GM19025 (cell line): ENCODE measurements around the gene CDK18.

Experiments
- ATAC-seq: cut with Tn5 transposase; IDR thresholded peaks from one replicate; pipeline ENCODE4 v1.9.1; 2021; ENCODE audit warnings: mild to moderate bottlenecking, low read depth, moderate library complexity; ENCODE audit not compliant: unreplicated experiment

CDK18 gene

DNA sequence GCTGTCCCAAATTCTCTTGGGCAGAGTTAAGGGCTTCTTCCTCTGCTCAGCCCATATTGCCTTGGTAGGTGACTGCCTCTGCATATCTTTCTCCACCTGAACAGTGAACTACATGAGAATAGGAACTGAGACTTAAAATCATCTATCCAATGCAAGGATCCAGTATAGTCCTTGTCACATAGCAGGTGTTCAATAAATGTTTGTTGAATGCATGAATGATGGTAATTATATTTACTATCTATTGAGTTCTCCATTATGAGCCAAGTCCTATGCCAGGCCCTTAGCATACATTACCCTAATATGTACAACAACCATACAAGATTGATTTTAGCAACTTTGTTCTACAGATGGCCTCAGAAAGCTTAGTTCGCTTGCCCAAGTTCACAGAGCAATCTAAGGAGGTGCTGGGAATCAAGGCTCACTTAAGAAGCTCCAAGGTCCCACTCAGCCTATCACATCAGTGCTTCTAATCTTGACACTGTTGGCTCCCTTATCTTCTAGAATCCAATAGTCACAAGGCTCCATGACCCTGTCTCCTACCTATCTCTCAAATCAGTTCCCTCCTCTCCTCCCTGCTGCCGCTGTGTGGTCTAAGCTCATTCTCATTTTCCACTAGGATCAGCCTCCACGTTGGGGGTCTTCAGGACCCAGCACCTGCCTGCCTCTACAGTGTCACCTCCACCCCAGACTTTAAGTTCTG, 2.2 kb upstream of the CDK18 start:
- no peak for ATAC-seq

GRCh38 chr1:205502992-205503391, 1.5 kb upstream of the CDK18 start:
- ATAC-seq = no peak

GRCh38 chr1:205505076-205505729, 734 bp downstream of the CDK18 start:
- no peak for ATAC-seq

- ATAC-seq = no peak
These were observed 1.3 kb downstream of the CDK18 start for GRCh38 chr1:205505791-205506190.

DNA sequence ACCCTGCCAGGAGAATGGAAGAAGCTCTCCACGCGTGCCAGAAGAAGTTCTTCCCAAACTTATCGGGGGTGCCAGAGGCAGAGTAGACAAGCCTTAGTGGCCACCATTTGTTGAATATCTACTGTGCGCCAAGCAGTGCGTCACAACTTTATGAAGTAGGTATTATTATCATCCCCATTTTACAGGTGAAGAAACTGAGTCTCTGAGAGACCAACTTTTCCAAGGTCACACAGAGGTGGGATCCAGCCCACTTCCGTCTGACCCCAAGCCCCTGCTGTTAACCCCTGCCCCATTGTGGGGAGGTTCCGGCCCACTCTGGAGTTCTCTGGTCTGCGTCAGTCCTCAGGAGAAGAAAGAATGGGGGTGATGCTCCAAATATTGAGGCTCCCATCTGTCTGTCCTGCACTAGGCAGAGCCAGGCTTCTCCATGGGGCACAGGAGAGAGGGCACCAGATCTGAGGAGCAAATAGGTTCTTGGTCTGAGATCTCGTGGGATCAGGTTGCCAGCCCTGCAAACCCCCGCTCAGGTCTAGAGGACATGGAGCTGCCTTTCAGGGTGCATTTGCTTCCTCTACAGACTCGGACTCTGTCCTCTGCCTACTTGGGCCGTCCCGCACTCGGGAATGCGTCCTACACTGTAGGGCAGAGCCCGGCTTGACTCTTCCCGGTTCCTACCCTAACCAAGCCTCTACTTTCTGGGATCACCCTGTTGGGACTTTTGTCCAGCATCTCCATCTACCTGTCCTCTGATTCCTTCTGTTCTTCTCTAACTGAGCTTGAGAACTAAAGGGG, 2.1 kb downstream of the CDK18 start:
- no peak for ATAC-seq

GRCh38 chr1:205508227-205508714, 3.8 kb downstream of the CDK18 start:
- ATAC-seq = no peak

DNA sequence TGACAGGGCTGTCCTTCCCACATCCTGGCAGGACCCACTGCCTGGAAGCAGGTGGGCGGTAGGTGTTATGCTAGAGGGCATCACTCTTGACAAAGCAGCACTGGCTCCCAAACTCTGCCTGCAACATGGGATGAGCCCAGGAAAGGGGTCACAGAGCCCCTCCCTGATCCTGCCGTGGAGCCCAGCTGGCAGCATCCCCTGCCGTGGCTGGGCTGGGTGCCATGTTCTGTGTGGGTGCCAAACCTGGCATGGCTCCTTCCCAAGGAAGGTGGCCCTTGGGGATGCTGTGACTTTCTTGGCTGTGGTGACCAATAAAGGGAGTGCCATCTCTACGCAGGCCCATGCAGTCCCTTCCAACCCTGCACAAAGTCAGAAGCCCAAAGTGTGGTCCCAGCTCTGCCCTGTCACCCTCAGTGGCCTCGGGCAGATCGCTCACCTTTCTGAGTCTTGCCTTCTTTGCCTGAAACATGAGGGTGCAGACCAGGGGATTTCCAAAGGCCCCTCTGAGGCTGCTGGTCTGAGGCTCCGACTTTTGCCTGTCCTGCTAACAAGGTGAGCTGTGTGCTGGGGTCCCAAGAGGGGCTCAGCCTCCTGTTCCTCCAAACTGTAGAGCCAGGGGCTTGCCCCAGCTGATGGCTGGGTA, 6.0 kb downstream of the CDK18 start:
- no peak for ATAC-seq

GRCh38 chr1:205510951-205511330, 6.5 kb downstream of the CDK18 start:
- no peak for ATAC-seq

- ATAC-seq = no peak
These were observed 7.9 kb downstream of the CDK18 start for GRCh38 chr1:205512059-205513045.

DNA sequence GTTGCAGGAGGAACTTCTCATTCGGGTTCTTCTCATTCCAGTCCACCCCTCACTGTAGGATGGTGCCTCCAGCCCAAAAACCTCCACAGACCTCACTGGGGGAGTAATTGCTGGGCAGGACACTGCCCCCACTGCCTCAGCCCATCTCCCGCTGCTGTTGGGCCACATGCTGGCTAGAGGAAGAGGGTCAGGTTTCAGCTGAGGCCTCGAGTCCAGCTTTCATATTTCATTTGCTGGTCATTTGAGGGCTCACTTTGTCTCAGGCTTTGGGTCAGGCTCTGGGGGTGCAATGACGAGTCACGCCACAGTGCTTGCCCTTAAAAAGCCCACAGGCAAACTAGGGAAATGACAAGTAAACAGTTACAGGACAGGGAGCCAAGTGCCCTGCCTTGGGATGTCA, 9.3 kb downstream of the CDK18 start:
- ATAC-seq = no peak

- no peak for ATAC-seq
These were observed 10.0 kb downstream of the CDK18 start for GRCh38 chr1:205514211-205515142.

- ATAC-seq = no peak
These were observed 11.3 kb downstream of the CDK18 start for GRCh38 chr1:205515781-205516253.

DNA sequence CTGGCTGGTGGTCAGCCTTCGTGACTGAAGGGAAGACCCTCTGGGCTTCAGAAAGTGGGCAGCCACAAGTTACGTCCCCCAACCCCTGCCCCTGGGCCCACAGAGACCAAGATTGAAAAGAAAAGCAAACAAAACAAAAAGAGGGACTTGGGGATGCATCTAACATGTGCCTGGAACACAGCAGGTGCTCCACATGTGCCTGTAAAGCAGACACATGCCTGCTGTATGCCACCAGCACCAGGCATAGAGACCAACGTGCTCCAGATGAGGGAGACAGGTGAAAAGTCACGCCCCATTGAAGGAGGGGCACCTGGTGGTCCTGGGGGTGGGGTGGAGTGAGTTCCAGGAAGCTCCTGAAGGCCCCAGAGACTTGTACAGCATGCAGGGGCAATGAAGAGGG, 11.9 kb downstream of the CDK18 start:
- ATAC-seq = no peak

DNA sequence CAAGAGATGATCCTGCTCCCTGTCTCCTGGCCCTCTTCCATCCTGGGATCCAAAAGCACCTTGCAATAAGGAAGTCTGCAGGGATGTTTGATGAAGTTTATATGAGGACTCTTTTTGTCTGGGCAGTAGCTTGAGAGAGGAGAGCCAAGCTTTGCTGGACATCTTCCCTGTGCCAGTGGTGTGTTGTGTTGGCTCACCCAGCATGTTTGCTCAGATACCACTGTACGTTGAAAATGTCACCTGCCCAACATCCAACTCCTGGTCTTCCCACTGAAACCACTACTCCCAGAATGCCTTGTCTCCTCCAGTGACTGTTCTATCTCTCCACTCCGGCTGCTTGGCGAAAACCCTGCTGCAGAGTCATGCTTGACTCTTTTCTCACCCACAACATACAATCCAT, 12.8 kb downstream of the CDK18 start:
- ATAC-seq = no peak

GRCh38 chr1:205517763-205518162, 13.3 kb downstream of the CDK18 start:
- no peak for ATAC-seq

DNA sequence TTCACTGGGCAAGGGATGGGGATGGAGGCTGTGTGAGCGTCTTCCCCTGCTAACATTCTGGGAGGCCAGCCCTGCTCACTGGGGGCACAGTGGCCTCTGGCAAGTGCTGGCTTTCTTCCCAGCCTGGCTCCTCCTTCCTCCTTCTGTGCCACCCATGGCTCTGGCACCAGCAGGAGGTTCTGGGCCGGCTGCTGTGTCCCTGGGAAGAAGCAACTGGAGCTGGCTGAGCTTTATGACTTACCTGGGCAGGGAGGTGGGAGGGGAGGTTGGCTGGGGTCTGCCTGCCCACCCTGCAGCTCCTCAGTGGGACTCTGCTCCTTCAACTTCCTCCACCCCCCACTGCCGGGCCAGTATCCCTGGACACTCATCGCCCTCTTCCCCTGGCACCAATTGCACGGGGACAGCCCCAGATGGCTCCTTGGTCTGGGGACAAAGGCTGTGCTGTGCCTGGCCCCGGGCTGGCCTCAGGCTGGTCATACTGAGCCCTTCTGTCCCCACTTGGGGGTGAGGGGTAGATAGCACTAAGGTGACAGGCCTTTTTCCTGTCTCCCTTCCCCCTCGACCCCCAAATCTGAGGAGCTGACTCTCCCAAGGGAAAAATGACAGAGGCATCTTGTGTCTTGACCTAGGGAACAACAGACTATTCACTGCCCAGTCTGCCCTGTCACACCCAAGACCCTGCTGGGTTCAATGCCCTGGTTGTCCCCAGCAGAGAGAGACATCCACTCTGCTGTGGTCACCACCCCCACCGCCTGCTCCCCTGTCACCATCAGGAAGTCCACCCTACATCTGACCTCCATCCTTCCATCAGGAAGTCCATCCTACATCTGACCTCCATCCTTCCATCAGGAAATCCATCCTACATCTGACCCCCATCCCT, 14.4 kb downstream of the CDK18 start:
- no peak for ATAC-seq

- no peak for ATAC-seq
These were observed 15.2 kb downstream of the CDK18 start for GRCh38 chr1:205519541-205520131.
